Tibial nerve (tissue), 4 donors: ENCODE results near the gene RNF217. TPM values are rescaled to one million over a fixed set of nuclear protein-coding genes. Genes with fewer than 3 reads are reported as not detected.
"Not testable (repeated sequence)": the region's sequence is repeated elsewhere in the genome, so short reads cannot be mapped to it uniquely, and the experiment has no call there.

Source experiments
- DNase-seq, 2 donors: peaks; one replicate each; pipeline ENCODE4 v3.0.0-alpha.2; 2019; ENCODE audit warnings: low spot score in 2 of 2
- H3K27ac ChIP-seq, 4 donors: fragments of 200-600 bp; sonication (generic) in 3 of 4; one replicate each; pipeline ENCODE4 v1.5.1; 2017 to 2019; ENCODE audit warnings: mild to moderate bottlenecking in 1 of 4
- H3K27me3 ChIP-seq, 2 donors: fragments of 200-600 bp; sonication (generic) in 1 of 2; one replicate each; pipeline versions ENCODE4 v1.5.1 to v1.6.0; 2017 to 2019
- H3K36me3 ChIP-seq, 3 donors: fragments of 200-600 bp; sonication (generic); one replicate each; pipeline ENCODE4 v1.5.1; 2018 to 2019
- H3K4me1 ChIP-seq, 4 donors: fragments of 200-600 bp; sonication (generic) in 3 of 4; one replicate each; pipeline ENCODE4 v1.5.1; 2017 to 2019
- H3K4me3 ChIP-seq, 4 donors: fragments of 200-600 bp; sonication (generic) in 3 of 4; one replicate each; pipeline ENCODE4 v1.5.1; 2017 to 2019; ENCODE audit warnings: mild to moderate bottlenecking in 1 of 4, moderate library complexity in 1 of 4
- H3K9me3 ChIP-seq, 4 donors: fragments of 200-600 bp; sonication (generic) in 3 of 4; one replicate each; pipeline ENCODE4 v1.5.1; 2017 to 2019
- EP300 ChIP-seq, 2 donors: sonication (generic); formaldehyde crosslinking; IDR thresholded peaks; one replicate each; pipeline ENCODE4 v1.6.1; 2017; ENCODE audit warnings: antibody characterized with exemption in 2 of 2, mild to moderate bottlenecking in 1 of 2
- POLR2A ChIP-seq, 2 donors: fragments of 450-650 bp; IDR thresholded peaks; one replicate each; pipeline ENCODE4 v1.6.1; 2017; ENCODE audit warnings: antibody characterized with exemption in 2 of 2, mild to moderate bottlenecking in 2 of 2, moderate library complexity in 2 of 2
- WGBS, 2 donors: methylation state at CpG; one replicate each; pipeline ENCODE4 v1.1.5; 2018; 5-methylcytosine and 5-hydroxymethylcytosine counted together
- total RNA-seq, 4 donors: library from RNA; depleted of rRNA; stranded (reverse); fragments of >200 nt; gene quantifications; one replicate each; pipeline ENCODE4 v1.1.0, GENCODE V29; 2016
- TF ChIP-seq, protein P1 (sequence below), 5 experiments: fragments of 200-600 bp in 3 of 5; fragments of 450-650 bp in 2 of 5; sonication (generic) in 3 of 5; IDR thresholded peaks; one replicate each; pipeline ENCODE4 v1.5.1; 2016 to 2019; ENCODE audit warnings: antibody characterized with exemption in 5 of 5, mild to moderate bottlenecking in 3 of 5, moderate library complexity in 2 of 5

Gene RNF217, protein sequence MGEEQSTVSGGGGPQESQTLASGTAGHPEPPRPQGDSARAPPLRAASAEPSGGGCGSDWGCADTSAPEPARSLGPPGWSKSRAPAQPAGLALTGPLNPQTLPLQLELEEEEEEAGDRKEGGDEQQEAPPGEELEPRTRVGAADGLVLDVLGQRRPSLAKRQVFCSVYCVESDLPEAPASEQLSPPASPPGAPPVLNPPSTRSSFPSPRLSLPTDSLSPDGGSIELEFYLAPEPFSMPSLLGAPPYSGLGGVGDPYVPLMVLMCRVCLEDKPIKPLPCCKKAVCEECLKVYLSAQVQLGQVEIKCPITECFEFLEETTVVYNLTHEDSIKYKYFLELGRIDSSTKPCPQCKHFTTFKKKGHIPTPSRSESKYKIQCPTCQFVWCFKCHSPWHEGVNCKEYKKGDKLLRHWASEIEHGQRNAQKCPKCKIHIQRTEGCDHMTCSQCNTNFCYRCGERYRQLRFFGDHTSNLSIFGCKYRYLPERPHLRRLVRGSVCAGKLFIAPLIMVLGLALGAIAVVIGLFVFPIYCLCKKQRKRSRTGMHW
- total RNA-seq: 10 to 100 TPM; 26.7 to 40.2 (median 35.5) TPM

DNA sequence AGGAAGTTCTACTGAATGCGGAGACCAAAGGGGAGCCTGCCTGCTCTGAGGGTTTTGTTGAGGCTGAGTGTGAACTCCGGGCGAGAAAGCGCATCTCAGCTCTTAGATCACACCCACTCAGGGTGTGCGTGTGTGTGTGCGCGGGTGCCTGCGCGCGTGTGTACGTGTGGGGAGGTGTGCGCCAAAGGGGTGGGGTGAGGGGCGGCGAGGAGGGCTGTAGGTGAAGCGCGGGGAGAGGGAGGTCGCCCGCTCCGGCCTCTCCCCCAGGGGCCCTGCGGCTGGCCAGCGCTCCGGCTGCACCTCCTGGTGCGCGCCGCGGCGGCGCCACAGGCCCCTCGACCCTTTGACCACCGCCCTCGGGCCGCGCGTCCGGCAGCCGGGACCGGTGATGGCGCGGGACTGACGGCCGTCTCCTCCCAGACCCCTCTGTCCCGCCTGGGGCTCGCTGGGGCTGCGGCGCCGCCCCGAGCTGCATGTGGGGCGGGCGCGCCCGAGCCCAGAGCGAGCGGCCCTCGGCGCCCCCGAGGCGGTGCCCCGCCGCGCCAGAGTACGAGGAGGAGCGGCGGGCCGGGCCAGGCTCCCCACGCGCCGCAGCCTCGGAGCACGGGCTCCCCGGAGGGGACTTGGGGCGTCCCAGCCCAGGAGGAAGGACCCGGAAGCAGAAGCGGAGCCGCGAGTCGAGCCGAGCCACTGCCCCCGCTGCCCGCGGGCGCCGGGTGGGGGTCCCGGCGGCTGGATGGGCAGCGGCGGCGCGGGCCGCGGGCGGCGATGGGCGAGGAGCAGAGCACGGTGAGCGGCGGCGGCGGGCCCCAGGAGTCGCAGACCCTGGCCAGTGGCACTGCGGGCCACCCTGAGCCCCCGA is at the start of gene RNF217:
Gene RNF217 (plus strand): TSS at position 661 of the 862 bp plus-strand sequence. CDS start 108 bp downstream, at position 769.
- Histone ChIP-seq H3K27ac (peak within 1 kb of the TSS; percentile 90 to 97 (median 96)), H3K4me3 (peak within 1 kb of the TSS; percentile 71 to 91 (median 86)), H3K9me3 (no peaks in the 10 kb centered on the region), H3K36me3 (no peaks in the 10 kb centered on the region), H3K4me1 (peaks cover 0 to 45% (median 12%) of the 10 kb centered on the region in 4 donors), H3K27me3 (no peaks in the 10 kb centered on the region)
- 0% methylated on average over 17 to 66 of the region's 101 CpGs for WGBS, 2 donors
- TF ChIP-seq EP300 (IDR thresholded peaks at IDR 0.05) (peak in 1 of 2 donors; percentile 69), POLR2A (IDR thresholded peaks at IDR 0.05) (peak; percentile 38 to 56)
- TF ChIP-seq, protein P1, sequence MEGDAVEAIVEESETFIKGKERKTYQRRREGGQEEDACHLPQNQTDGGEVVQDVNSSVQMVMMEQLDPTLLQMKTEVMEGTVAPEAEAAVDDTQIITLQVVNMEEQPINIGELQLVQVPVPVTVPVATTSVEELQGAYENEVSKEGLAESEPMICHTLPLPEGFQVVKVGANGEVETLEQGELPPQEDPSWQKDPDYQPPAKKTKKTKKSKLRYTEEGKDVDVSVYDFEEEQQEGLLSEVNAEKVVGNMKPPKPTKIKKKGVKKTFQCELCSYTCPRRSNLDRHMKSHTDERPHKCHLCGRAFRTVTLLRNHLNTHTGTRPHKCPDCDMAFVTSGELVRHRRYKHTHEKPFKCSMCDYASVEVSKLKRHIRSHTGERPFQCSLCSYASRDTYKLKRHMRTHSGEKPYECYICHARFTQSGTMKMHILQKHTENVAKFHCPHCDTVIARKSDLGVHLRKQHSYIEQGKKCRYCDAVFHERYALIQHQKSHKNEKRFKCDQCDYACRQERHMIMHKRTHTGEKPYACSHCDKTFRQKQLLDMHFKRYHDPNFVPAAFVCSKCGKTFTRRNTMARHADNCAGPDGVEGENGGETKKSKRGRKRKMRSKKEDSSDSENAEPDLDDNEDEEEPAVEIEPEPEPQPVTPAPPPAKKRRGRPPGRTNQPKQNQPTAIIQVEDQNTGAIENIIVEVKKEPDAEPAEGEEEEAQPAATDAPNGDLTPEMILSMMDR (IDR thresholded peaks at IDR 0.05): peak in 2 of 5 experiments; percentile 25 to 27
- peak; percentile 35 to 63 for DNase-seq

- TF ChIP-seq POLR2A (IDR thresholded peaks at IDR 0.05): no peak
- TF ChIP-seq, protein P1 (IDR thresholded peaks at IDR 0.05): no peak
- no peak for TF ChIP-seq EP300 (IDR thresholded peaks at IDR 0.05)
- Histone ChIP-seq H3K36me3 (no peaks in the 10 kb centered on the region), H3K9me3 (no peaks in the 10 kb centered on the region), H3K27ac (no peak overlapping the region), H3K4me1 (no peaks in the 10 kb centered on the region), H3K27me3 (no peaks in the 10 kb centered on the region), H3K4me3 (no peak overlapping the region)
- WGBS, 2 donors: 91 to 97% methylated on average over 1 of the region's 1 CpG
- DNase-seq: no peak
Measured at GRCh38 chr6:124913056-124913455, 49.2 kb upstream of the RNF217 start.

GRCh38 chr6:124917769-124918168 is 44.5 kb upstream of the RNF217 start:
- TF ChIP-seq EP300 (IDR thresholded peaks at IDR 0.05) (no peak), POLR2A (IDR thresholded peaks at IDR 0.05) (no peak)
- TF ChIP-seq, protein P1 (IDR thresholded peaks at IDR 0.05): no peak
- Histone ChIP-seq H3K27me3 (no peaks in the 10 kb centered on the region), H3K4me1 (no peaks in the 10 kb centered on the region), H3K36me3 (no peaks in the 10 kb centered on the region), H3K27ac (no peak overlapping the region), H3K4me3 (no peak overlapping the region), H3K9me3 (peaks cover 0 to 3% (median 0%) of the 10 kb centered on the region in 4 donors)
- DNase-seq: no peak
- 85 to 94% methylated on average over 1 of the region's 1 CpG for WGBS, 2 donors

GRCh38 chr6:124919703-124920102 is 42.5 kb upstream of the RNF217 start:
- H3K36me3 ChIP-seq, H3K4me1 ChIP-seq, H3K4me3 ChIP-seq, H3K27me3 ChIP-seq, DNase-seq, H3K9me3 ChIP-seq, H3K27ac ChIP-seq: not testable (repeated sequence)
- 85 to 93% methylated on average over 2 of the region's 2 CpGs for WGBS, 2 donors

DNA sequence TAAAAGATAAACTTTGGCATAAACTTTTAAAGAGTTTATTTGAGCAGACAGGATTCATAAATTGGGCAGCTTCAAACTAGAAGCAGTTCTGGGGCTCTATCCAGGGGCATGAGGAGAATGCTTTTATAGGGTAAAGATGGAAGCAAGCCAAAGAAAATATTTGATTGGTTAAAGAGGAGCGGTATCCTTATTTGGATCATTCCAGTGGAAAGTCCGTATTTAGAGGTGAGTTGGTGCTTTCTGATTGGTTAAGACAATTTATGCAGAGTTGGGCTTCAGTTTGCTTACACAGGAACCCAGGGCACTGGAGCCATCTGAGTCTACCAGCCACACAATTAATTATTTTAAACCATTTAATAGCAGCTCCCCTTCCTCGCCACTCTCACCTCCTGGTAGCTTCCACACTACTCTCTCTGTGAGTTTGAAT is 37.9 kb upstream of the RNF217 start:
- DNase-seq: no peak
- H3K4me1 ChIP-seq: peaks cover 0 to 10% (median 0%) of the 10 kb centered on the region in 4 donors
- 32% methylated on average over 3 of the region's 3 CpGs for WGBS, 2 donors
- peaks cover 0 to 3% (median 0%) of the 10 kb centered on the region in 4 donors for H3K9me3 ChIP-seq
- no peak overlapping the region for H3K4me3 ChIP-seq
- no peaks in the 10 kb centered on the region for H3K27me3 ChIP-seq
- H3K36me3 ChIP-seq: no peaks in the 10 kb centered on the region
- no peak for TF ChIP-seq POLR2A (IDR thresholded peaks at IDR 0.05)
- TF ChIP-seq EP300 (IDR thresholded peaks at IDR 0.05): no peak
- TF ChIP-seq, protein P1 (IDR thresholded peaks at IDR 0.05): no peak
- H3K27ac ChIP-seq: no peak overlapping the region
